HepG2 (cell line): ENCODE measurements around the gene TAF1C. TPM values are rescaled to one million over a fixed set of nuclear protein-coding genes. Genes with fewer than 3 reads are reported as not detected.

ENCODE experiments used
- CBX2 ChIP-seq, 2 experiments: fragments of 200-600 bp in 1 of 2; sonication (generic); formaldehyde crosslinking in 1 of 2; IDR thresholded peaks; 2 replicates each; pipeline versions ENCODE4 v1.7.0 to v1.8.1; 2018 to 2022; ENCODE audit warnings: low read depth in 2 of 2, low read length in 1 of 2, mild to moderate bottlenecking in 1 of 2, missing genetic modification reagents in 1 of 2
- ERF ChIP-seq: IDR thresholded peaks from 2 replicates; pipeline ENCODE4 v1.6.1; 2018; ENCODE audit warnings: missing biosample characterization, missing genetic modification reagents
- FOXA3 ChIP-seq: IDR thresholded peaks from 2 replicates; pipeline ENCODE4 v1.6.1; 2016; ENCODE audit warnings: missing genetic modification reagents, missing compliant biosample characterization
- GLI4 ChIP-seq: sonication (generic); formaldehyde crosslinking; IDR thresholded peaks from 2 replicates; pipeline ENCODE4 v1.5.1; 2020; ENCODE audit warnings: missing genetic modification reagents, mild to moderate bottlenecking, moderate library complexity, borderline replicate concordance
- IRF2 ChIP-seq: IDR thresholded peaks from 2 replicates; pipeline ENCODE4 v1.6.1; 2018; ENCODE audit warnings: missing genetic modification reagents, missing compliant biosample characterization
- NCOR1 ChIP-seq: fragments of 200-600 bp; sonication (generic); IDR thresholded peaks from 2 replicates; pipeline ENCODE4 v1.7.0; 2017; ENCODE audit warnings: antibody characterized with exemption, low read length, borderline replicate concordance
- NFE2 ChIP-seq: sonication (generic); formaldehyde crosslinking; IDR thresholded peaks from 2 replicates; pipeline ENCODE4 v1.4.0; 2020; ENCODE audit warnings: missing genetic modification reagents
- NR2F1 ChIP-seq, 2 experiments: fragments of 450-650 bp in 1 of 2; formaldehyde crosslinking in 1 of 2; IDR thresholded peaks; 2 replicates each; pipeline versions ENCODE4 v1.5.0 to v1.6.1; 2016 to 2020; ENCODE audit warnings: mild to moderate bottlenecking in 1 of 2, missing compliant biosample characterization in 1 of 2, missing genetic modification reagents in 1 of 2, moderate library complexity in 1 of 2
- PLRG1 ChIP-seq: fragments of 450-650 bp; conservative IDR thresholded peaks from 2 replicates; pipeline ENCODE4 v1.6.1; 2016
- RBM22 ChIP-seq: fragments of 200-400 bp; formaldehyde crosslinking; optimal IDR thresholded peaks from 2 replicates; pipeline ENCODE3; 2017; ENCODE audit warnings: mild to moderate bottlenecking, low read length, moderate library complexity
- REXO4 ChIP-seq: sonication (generic); formaldehyde crosslinking; IDR thresholded peaks from 2 replicates; pipeline ENCODE4 v1.8.0; 2022; ENCODE audit warnings: missing genetic modification reagents, mild to moderate bottlenecking, borderline replicate concordance
- SOX6 ChIP-seq, 2 experiments: fragments of 450-650 bp in 1 of 2; sonication (generic) in 1 of 2; formaldehyde crosslinking in 1 of 2; IDR thresholded peaks; 2 replicates each; pipeline versions ENCODE4 v1.4.0 to v1.6.1; 2017 to 2020; ENCODE audit warnings: antibody characterized with exemption in 1 of 2, mild to moderate bottlenecking in 1 of 2, missing genetic modification reagents in 1 of 2
- THAP11 ChIP-seq: IDR thresholded peaks from 2 replicates; pipeline ENCODE4 v1.6.1; 2016; ENCODE audit warnings: missing biosample characterization, missing genetic modification reagents
- ZNF180 ChIP-seq: sonication (generic); formaldehyde crosslinking; IDR thresholded peaks from 2 replicates; pipeline ENCODE4 v1.4.0; 2020; ENCODE audit warnings: low read depth, missing genetic modification reagents, borderline replicate concordance
- ZNF205 ChIP-seq: IDR thresholded peaks from 2 replicates; pipeline ENCODE4 v1.6.1; 2018; ENCODE audit warnings: missing biosample characterization, missing genetic modification reagents
- ZNF207 ChIP-seq: fragments of 450-650 bp; IDR thresholded peaks from 2 replicates; pipeline ENCODE4 v1.6.1; 2016; ENCODE audit warnings: antibody characterized with exemption, borderline replicate concordance
- ZNF24 ChIP-seq: fragments of 450-650 bp; IDR thresholded peaks from 2 replicates; pipeline ENCODE4 v1.6.1; 2017; ENCODE audit warnings: antibody characterized with exemption, mild to moderate bottlenecking
- ZNF543 ChIP-seq: sonication (generic); formaldehyde crosslinking; IDR thresholded peaks from 2 replicates; pipeline ENCODE4 v1.4.0; 2020; ENCODE audit warnings: mild to moderate bottlenecking, missing genetic modification reagents
- ZNF850 ChIP-seq: sonication (generic); formaldehyde crosslinking; conservative IDR thresholded peaks from 2 replicates; pipeline ENCODE4 v1.9.0; 2021; ENCODE audit warnings: mild to moderate bottlenecking, missing genetic modification reagents
- ZSCAN31 ChIP-seq: sonication (generic); formaldehyde crosslinking; IDR thresholded peaks from 2 replicates; pipeline ENCODE4 v1.5.0; 2020; ENCODE audit warnings: low read depth, mild to moderate bottlenecking, missing genetic modification reagents
- polyA plus RNA-seq, 8 experiments: library from polyadenylated mRNA; depleted of rRNA in 3 of 8; stranded (reverse) in 7 of 8; unstranded in 1 of 8; fragments of >200 nt; fragmentation: Illumina TruSeq in 4 of 8; extraction: Trizol in 4 of 8; gene quantifications; 2 replicates each; pipeline versions ENCODE4 v1.2.1 to v1.2.3, GENCODE V29; 2011 to 2016; ENCODE audit warnings: low read depth in 4 of 8, missing spikeins in 1 of 8, mixed read lengths in 1 of 8; ENCODE audit not compliant: insufficient read depth in 1 of 8
- total RNA-seq, 5 experiments: library from RNA; depleted of rRNA; stranded (reverse); fragments of >200 nt; fragmentation: Illumina TruSeq; extraction: Trizol; gene quantifications; 2 replicates each; pipeline ENCODE4 v1.2.3, GENCODE V29; 2016; ENCODE audit warnings: low read depth in 1 of 5
- TF ChIP-seq, protein P1 (sequence below): IDR thresholded peaks from 2 replicates; pipeline ENCODE4 v1.6.1; 2016; ENCODE audit warnings: missing genetic modification reagents, missing compliant biosample characterization
- TF ChIP-seq, protein P2 (sequence below): sonication (generic); formaldehyde crosslinking; IDR thresholded peaks from 2 replicates; pipeline ENCODE4 v1.4.0; 2020; ENCODE audit warnings: missing genetic modification reagents; ENCODE audit errors: not compliant biosample characterization
- TF ChIP-seq, protein P3 (sequence below): sonication (generic); formaldehyde crosslinking; conservative IDR thresholded peaks from 2 replicates; pipeline ENCODE4 v1.4.0; 2020; ENCODE audit warnings: missing genetic modification reagents
- TF ChIP-seq, protein P4 (sequence below): sonication (generic); formaldehyde crosslinking; IDR thresholded peaks from 2 replicates; pipeline ENCODE4 v1.9.0; 2021; ENCODE audit warnings: missing genetic modification reagents, borderline replicate concordance

The TAF1C gene
- total and polyA plus RNA-seq, 2 of the 13 experiments (the other 11 are each of a cell fraction or from before 2014, with no cell fraction given) = 15.6 to 20.8 TPM

DNA sequence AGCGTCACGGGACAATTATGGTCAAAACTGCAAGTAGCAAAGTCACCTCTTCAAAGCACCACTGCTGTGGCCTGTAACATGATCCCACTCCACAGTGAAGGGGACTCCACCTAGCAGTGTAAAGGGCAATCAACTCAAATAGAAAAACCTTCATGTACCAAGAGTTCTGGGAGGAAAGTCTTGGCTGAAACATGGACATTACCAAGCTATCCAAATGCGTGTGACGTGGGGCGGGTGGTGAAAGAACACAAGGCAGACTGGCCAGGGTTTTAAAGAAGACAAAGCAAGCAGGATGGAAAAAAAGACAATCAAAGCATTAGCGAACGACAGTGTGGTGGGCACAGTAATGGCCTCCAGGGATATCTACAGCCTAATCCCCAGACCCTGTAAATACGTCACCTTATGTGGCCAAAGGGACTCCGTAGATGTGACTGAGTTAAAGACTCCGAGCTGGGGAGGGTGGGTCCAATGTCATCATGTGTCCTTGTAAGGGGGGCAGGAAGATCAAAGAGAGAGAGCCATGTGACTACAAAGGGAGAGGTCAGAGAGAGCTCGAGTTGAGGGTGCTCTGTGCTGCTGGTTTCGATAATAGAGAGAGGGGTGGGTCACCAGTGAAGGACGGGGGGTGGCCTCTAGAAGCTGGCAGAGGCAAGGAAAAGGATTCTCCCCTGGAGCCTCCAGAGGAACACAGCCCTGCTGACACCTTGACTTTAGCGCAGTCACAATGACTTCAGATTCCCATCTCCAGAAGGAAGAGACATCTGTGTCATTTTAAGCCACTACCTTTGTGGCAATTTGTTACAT lies 47.8 kb downstream of the TAF1C start (continued):
- TF ChIP-seq SOX6 (IDR thresholded peaks at IDR 0.05) (no peak), SOX6 (CRISPR knock-in tag; IDR thresholded peaks at IDR 0.05) (peak; percentile 95), ZNF180 (CRISPR knock-in tag) (peak; percentile 77; the same call in 1 of the 2 replicates), CBX2 (IDR thresholded peaks at IDR 0.05; ENCODE audit: low read depth, low read length) (no peak), CBX2 (CRISPR knock-in tag; IDR thresholded peaks at IDR 0.05; ENCODE audit: low read depth) (no peak), THAP11 (CRISPR knock-in tag) (peak; percentile 70; the same call in 1 of the 2 replicates), NR2F1 (CRISPR knock-in tag; IDR thresholded peaks at IDR 0.05) (peak; percentile 82 to 87), ERF (CRISPR knock-in tag) (no peak), NCOR1 (peak; percentile 80), ZNF850 (CRISPR knock-in tag) (no peak), ZSCAN31 (CRISPR knock-in tag) (peak; percentile 23; the same call in 1 of the 2 replicates), ZNF205 (CRISPR knock-in tag) (peak; percentile 20; the same call in 1 of the 2 replicates), PLRG1 (no peak), IRF2 (CRISPR knock-in tag) (peak; percentile 38), ZNF543 (CRISPR knock-in tag) (no peak), ZNF24 (no peak), REXO4 (CRISPR knock-in tag) (no peak), ZNF207 (no peak), GLI4 (CRISPR knock-in tag) (peak; percentile 70; the same call in 1 of the 2 replicates), RBM22 (peak; percentile 28), NFE2 (no peak), FOXA3 (CRISPR knock-in tag) (peak; percentile 21; the same call in 1 of the 2 replicates)
- TF ChIP-seq, protein P1, sequence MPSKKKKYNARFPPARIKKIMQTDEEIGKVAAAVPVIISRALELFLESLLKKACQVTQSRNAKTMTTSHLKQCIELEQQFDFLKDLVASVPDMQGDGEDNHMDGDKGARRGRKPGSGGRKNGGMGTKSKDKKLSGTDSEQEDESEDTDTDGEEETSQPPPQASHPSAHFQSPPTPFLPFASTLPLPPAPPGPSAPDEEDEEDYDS (CRISPR knock-in tag) = peak; percentile 41; the same call in 1 of the 2 replicates
- TF ChIP-seq, protein P2, sequence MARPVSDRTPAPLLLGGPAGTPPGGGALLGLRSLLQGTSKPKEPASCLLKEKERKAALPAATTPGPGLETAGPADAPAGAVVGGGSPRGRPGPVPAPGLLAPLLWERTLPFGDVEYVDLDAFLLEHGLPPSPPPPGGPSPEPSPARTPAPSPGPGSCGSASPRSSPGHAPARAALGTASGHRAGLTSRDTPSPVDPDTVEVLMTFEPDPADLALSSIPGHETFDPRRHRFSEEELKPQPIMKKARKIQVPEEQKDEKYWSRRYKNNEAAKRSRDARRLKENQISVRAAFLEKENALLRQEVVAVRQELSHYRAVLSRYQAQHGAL (CRISPR knock-in tag) = no peak
- TF ChIP-seq, protein P3, sequence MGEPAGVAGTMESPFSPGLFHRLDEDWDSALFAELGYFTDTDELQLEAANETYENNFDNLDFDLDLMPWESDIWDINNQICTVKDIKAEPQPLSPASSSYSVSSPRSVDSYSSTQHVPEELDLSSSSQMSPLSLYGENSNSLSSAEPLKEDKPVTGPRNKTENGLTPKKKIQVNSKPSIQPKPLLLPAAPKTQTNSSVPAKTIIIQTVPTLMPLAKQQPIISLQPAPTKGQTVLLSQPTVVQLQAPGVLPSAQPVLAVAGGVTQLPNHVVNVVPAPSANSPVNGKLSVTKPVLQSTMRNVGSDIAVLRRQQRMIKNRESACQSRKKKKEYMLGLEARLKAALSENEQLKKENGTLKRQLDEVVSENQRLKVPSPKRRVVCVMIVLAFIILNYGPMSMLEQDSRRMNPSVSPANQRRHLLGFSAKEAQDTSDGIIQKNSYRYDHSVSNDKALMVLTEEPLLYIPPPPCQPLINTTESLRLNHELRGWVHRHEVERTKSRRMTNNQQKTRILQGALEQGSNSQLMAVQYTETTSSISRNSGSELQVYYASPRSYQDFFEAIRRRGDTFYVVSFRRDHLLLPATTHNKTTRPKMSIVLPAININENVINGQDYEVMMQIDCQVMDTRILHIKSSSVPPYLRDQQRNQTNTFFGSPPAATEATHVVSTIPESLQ (CRISPR knock-in tag) = no peak
- TF ChIP-seq, protein P4, sequence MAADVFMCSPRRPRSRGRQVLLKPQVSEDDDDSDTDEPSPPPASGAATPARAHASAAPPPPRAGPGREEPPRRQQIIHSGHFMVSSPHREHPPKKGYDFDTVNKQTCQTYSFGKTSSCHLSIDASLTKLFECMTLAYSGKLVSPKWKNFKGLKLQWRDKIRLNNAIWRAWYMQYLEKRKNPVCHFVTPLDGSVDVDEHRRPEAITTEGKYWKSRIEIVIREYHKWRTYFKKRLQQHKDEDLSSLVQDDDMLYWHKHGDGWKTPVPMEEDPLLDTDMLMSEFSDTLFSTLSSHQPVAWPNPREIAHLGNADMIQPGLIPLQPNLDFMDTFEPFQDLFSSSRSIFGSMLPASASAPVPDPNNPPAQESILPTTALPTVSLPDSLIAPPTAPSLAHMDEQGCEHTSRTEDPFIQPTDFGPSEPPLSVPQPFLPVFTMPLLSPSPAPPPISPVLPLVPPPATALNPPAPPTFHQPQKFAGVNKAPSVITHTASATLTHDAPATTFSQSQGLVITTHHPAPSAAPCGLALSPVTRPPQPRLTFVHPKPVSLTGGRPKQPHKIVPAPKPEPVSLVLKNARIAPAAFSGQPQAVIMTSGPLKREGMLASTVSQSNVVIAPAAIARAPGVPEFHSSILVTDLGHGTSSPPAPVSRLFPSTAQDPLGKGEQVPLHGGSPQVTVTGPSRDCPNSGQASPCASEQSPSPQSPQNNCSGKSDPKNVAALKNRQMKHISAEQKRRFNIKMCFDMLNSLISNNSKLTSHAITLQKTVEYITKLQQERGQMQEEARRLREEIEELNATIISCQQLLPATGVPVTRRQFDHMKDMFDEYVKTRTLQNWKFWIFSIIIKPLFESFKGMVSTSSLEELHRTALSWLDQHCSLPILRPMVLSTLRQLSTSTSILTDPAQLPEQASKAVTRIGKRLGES (CRISPR knock-in tag) = no peak
